Neuron (in vitro differentiated cells): Measurements from ENCODE around the gene SLC6A3.
"Not testable (repeated sequence)": the region's sequence is repeated elsewhere in the genome, so short reads cannot be mapped to it uniquely, and the experiment has no call there.

ENCODE experiments used
- H2AFZ ChIP-seq: one replicate; pipeline ENCODE4 v1.6.1; 2013; ENCODE audit warnings: low read depth, mild to moderate bottlenecking, inconsistent platforms, low read length, moderate library complexity
- H3K27me3 ChIP-seq: one replicate; pipeline ENCODE4 v1.6.1; 2013; ENCODE audit warnings: low read length; ENCODE audit not compliant: insufficient read depth
- H3K36me3 ChIP-seq: one replicate; pipeline ENCODE4 v1.6.1; 2013; ENCODE audit warnings: low read length; ENCODE audit not compliant: insufficient read depth
- H3K4me1 ChIP-seq: one replicate; pipeline ENCODE4 v1.6.1; 2013; ENCODE audit warnings: low read length; ENCODE audit not compliant: insufficient read depth
- H3K4me3 ChIP-seq: 2 replicates; pipeline ENCODE4 v1.5.1; 2013; ENCODE audit warnings: mild to moderate bottlenecking, low read length, moderate library complexity
- H3K9me3 ChIP-seq: one replicate; pipeline ENCODE4 v1.6.1; 2013; ENCODE audit warnings: low read length

SLC6A3 gene

GRCh38 chr5:1370006-1370405, 75.2 kb downstream of the SLC6A3 start:
- Histone ChIP-seq H2AFZ (no peak overlapping the region), H3K4me3 (no peak overlapping the region), H3K9me3 (no peaks in the 10 kb centered on the region), H3K27me3 (peaks cover 18% of the 10 kb centered on the region), H3K4me1 (no peaks in the 10 kb centered on the region), H3K36me3 (no peaks in the 10 kb centered on the region)

- H2AFZ ChIP-seq: no peak overlapping the region
- H3K36me3 ChIP-seq: no peaks in the 10 kb centered on the region
- H3K4me1 ChIP-seq: no peaks in the 10 kb centered on the region
- peaks cover 21% of the 10 kb centered on the region for H3K27me3 ChIP-seq
- no peak overlapping the region for H3K4me3 ChIP-seq
- H3K9me3 ChIP-seq: no peaks in the 10 kb centered on the region
Measured at GRCh38 chr5:1368756-1369155, 76.5 kb downstream of the SLC6A3 start.

GRCh38 chr5:1368236-1368635, 77.0 kb downstream of the SLC6A3 start:
- Histone ChIP-seq H3K9me3 (no peaks in the 10 kb centered on the region), H3K4me1 (no peaks in the 10 kb centered on the region), H3K27me3 (peaks cover 21% of the 10 kb centered on the region), H2AFZ (no peak overlapping the region), H3K36me3 (no peaks in the 10 kb centered on the region), H3K4me3 (no peak overlapping the region)

- no peak overlapping the region for H2AFZ ChIP-seq
- no peaks in the 10 kb centered on the region for H3K9me3 ChIP-seq
- H3K36me3 ChIP-seq: no peaks in the 10 kb centered on the region
- no peaks in the 10 kb centered on the region for H3K4me1 ChIP-seq
- no peak overlapping the region for H3K4me3 ChIP-seq
- peaks cover 20% of the 10 kb centered on the region for H3K27me3 ChIP-seq
Measured at GRCh38 chr5:1367149-1367548, 78.1 kb downstream of the SLC6A3 start.

GRCh38 chr5:1366514-1366913, 78.7 kb downstream of the SLC6A3 start:
- peaks cover 14% of the 10 kb centered on the region for H3K27me3 ChIP-seq
- no peak overlapping the region for H3K4me3 ChIP-seq
- H3K9me3 ChIP-seq: no peaks in the 10 kb centered on the region
- no peak overlapping the region for H2AFZ ChIP-seq
- no peaks in the 10 kb centered on the region for H3K4me1 ChIP-seq
- H3K36me3 ChIP-seq: no peaks in the 10 kb centered on the region

- H3K27me3 ChIP-seq: peaks cover 13% of the 10 kb centered on the region
- no peaks in the 10 kb centered on the region for H3K9me3 ChIP-seq
- no peak overlapping the region for H3K4me3 ChIP-seq
- H3K4me1 ChIP-seq: no peaks in the 10 kb centered on the region
- no peak overlapping the region for H2AFZ ChIP-seq
- no peaks in the 10 kb centered on the region for H3K36me3 ChIP-seq
Measured at GRCh38 chr5:1364211-1364610, 81.0 kb downstream of the SLC6A3 start.

GRCh38 chr5:1363581-1363980, 81.7 kb downstream of the SLC6A3 start:
- no peaks in the 10 kb centered on the region for H3K36me3 ChIP-seq
- no peaks in the 10 kb centered on the region for H3K9me3 ChIP-seq
- H3K27me3 ChIP-seq: peaks cover 14% of the 10 kb centered on the region
- no peaks in the 10 kb centered on the region for H3K4me1 ChIP-seq
- H3K4me3 ChIP-seq: no peak overlapping the region
- no peak overlapping the region for H2AFZ ChIP-seq

GRCh38 chr5:1363160-1363559, 82.1 kb downstream of the SLC6A3 start:
- Histone ChIP-seq H3K27me3 (peaks cover 17% of the 10 kb centered on the region), H2AFZ (no peak overlapping the region), H3K4me1 (no peaks in the 10 kb centered on the region), H3K4me3 (no peak overlapping the region), H3K36me3 (no peaks in the 10 kb centered on the region), H3K9me3 (no peaks in the 10 kb centered on the region)

GRCh38 chr5:1362242-1363015, 82.8 kb downstream of the SLC6A3 start:
- no peaks in the 10 kb centered on the region for H3K4me1 ChIP-seq
- no peaks in the 10 kb centered on the region for H3K36me3 ChIP-seq
- peaks cover 24% of the 10 kb centered on the region for H3K27me3 ChIP-seq
- H2AFZ ChIP-seq: no peak overlapping the region
- no peaks in the 10 kb centered on the region for H3K9me3 ChIP-seq
- H3K4me3 ChIP-seq: no peak overlapping the region

- peaks cover 23% of the 10 kb centered on the region for H3K27me3 ChIP-seq
- no peaks in the 10 kb centered on the region for H3K9me3 ChIP-seq
- H3K4me1 ChIP-seq: no peaks in the 10 kb centered on the region
- no peaks in the 10 kb centered on the region for H3K36me3 ChIP-seq
- no peak overlapping the region for H2AFZ ChIP-seq
- no peak overlapping the region for H3K4me3 ChIP-seq
Measured at GRCh38 chr5:1360861-1361260, 84.4 kb downstream of the SLC6A3 start.

GRCh38 chr5:1360367-1360766, 84.9 kb downstream of the SLC6A3 start:
- not testable (repeated sequence) for H2AFZ ChIP-seq

GRCh38 chr5:1359713-1360112, 85.5 kb downstream of the SLC6A3 start:
- no peak overlapping the region for H3K4me3 ChIP-seq
- H3K4me1 ChIP-seq: no peaks in the 10 kb centered on the region
- no peaks in the 10 kb centered on the region for H3K9me3 ChIP-seq
- no peaks in the 10 kb centered on the region for H3K36me3 ChIP-seq
- H2AFZ ChIP-seq: no peak overlapping the region
- peaks cover 23% of the 10 kb centered on the region for H3K27me3 ChIP-seq

More at GRCh38 chr5:1360367-1360766, 84.9 kb downstream of the SLC6A3 start:
- peaks cover 23% of the 10 kb centered on the region for H3K27me3 ChIP-seq
- not testable (repeated sequence) for H3K4me3 ChIP-seq, H3K4me1 ChIP-seq, H3K9me3 ChIP-seq, H3K36me3 ChIP-seq

- Histone ChIP-seq H3K4me1 (no peaks in the 10 kb centered on the region), H2AFZ (no peak overlapping the region), H3K36me3 (no peaks in the 10 kb centered on the region), H3K27me3 (peaks cover 20% of the 10 kb centered on the region), H3K9me3 (no peaks in the 10 kb centered on the region), H3K4me3 (no peak overlapping the region)
Measured at GRCh38 chr5:1359031-1359645, 86.1 kb downstream of the SLC6A3 start.

GRCh38 chr5:1358726-1359025, 86.6 kb downstream of the SLC6A3 start:
- H3K27me3 ChIP-seq: peaks cover 20% of the 10 kb centered on the region

More at GRCh38 chr5:1358726-1359025, 86.6 kb downstream of the SLC6A3 start:
- Histone ChIP-seq H3K4me3 (no peak overlapping the region), H3K4me1 (no peaks in the 10 kb centered on the region), H2AFZ (no peak overlapping the region), H3K9me3 (no peaks in the 10 kb centered on the region), H3K36me3 (no peaks in the 10 kb centered on the region)
